HG03066 (cell line): ENCODE results near the gene SLC24A4.
"Not testable (repeated sequence)": the region's sequence is repeated elsewhere in the genome, so short reads cannot be mapped to it uniquely, and the experiment has no call there.

Experiments used
- ATAC-seq: cut with Tn5 transposase; IDR thresholded peaks from one replicate; pipeline ENCODE4 v1.9.1; 2021; ENCODE audit warnings: low read depth; ENCODE audit not compliant: unreplicated experiment

SLC24A4 gene

DNA sequence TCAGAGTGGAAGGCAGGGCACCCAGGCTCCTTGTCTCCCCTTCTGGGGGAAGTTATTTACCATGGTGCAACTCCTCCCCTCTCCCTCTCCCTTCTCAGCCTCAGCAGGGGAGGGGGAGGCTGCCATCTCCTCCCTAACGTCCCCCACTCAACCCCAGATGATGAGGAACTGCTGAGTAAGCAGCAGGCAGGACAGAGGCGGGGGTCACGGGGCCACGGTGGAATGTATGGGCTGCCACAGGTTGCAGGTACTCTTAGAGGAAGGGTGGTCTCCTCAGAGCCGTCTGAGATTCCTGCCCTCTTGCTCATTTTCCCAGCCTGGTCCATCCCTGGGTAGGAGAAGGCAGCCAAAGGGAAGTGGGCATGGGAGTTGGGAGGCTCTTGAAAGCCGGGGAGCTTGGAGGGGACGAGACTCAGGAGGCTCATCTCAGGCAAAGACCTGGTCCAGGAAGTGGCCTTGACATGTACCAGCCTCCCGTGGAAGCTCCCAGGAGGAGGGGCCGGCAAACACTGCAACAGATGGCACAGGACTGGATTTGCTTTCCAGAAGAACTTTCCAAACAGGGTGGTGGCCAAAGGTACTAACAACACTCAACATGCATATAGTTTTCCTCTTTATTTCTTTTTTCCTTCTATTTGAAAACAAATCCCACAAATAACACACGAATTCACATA lies 209.7 kb downstream of the SLC24A4 start:
- ATAC-seq = no peak

DNA sequence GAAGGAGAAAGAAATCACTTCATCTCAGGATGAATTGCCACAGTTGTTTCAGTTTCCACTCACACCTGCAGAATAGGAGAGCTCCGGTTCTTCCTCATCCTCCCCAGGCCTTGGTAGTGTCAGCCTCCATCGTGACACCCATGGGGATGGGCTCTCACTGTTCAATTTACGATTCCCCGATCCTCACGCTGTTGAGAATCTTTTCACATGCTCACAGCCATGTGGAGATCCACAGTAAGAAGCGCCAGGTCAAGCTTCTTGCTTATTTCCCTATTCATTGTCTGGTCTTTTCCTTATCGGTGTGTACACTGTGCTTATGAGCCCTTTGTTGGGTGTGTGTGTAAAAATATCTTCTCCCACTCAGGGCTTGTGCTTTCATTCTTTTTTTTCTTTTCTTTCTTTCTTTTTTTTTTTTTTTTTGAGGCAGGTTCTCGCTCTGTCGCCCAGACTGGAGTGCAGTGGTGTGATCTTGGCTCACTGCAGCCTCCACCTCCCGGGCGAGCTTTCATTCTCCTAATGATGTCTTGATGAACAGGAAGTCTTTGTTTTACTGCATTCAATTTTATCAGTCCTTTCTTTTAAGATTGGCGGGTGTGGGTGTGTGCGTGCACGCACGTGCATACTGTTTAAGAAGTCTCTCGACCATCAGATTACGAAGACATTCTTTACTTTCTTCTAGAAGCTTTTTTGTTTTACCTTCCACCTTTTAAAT lies 212.1 kb downstream of the SLC24A4 start:
- no peak for ATAC-seq

DNA sequence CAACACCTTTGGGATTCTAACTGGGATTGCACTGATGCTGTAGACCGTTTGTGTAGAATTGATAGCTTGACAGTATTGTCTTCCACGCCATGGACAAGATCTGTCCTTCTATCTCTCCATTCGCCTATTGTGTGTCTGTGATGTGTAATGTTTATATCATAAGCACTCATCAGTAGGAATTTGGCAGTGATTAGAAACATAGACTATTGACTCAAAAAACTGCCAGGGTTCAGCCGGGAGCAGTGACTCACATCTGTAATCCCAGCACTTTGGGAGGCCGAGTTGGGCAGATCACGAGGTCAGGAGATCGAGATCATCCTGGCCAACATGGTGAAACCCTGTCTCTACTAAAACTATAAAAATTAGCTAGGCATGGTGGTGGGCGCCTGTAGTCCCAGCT lies 213.3 kb downstream of the SLC24A4 start:
- ATAC-seq = not testable (repeated sequence)

DNA sequence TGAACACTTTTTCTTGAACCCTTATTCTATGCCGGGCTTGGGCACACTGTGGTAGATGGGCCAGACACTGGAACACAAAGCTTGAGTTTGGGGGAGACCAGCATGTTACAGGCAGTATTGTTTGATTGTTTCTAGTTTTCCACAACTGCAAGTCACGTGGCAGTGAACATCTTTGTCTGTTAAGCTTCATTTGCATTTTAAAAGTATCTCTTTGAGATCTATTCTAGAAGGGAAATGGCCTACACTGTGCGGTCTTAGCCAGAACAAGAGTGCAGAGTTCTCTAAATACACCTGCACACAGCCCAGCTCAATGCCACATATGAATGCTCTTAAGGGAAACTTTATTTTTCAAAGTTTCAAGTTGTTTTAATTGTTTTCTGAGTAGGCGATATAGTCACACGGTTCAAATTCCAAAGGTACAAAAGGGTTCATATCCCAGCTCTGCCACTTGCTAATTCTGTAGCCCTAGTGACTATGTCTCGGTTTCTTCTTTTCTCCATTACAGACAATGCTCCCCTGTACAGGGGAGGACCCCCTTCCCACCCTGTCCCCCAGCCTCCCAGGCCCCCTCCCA lies 215.5 kb downstream of the SLC24A4 start:
- ATAC-seq = peak; percentile 81

DNA sequence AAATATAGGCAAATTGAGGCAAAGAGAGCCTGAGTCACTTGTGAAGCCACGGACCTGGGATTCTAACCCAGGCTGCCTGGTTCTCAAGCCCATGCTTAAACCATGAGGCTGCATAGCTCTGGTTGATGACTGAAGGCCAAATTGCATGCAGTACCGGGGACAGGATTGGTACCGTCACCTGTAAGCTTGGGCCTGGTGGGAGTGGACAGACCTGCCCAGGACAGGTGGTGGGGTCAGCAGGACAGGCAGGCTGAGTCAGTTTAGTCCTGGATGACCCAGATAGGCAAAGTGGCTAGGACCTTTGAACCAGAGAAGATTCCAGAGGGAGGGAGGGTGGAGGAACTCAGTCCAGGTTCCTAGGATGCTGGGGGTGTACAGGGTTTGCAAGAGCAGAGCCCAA lies 216.5 kb downstream of the SLC24A4 start:
- no peak for ATAC-seq

DNA sequence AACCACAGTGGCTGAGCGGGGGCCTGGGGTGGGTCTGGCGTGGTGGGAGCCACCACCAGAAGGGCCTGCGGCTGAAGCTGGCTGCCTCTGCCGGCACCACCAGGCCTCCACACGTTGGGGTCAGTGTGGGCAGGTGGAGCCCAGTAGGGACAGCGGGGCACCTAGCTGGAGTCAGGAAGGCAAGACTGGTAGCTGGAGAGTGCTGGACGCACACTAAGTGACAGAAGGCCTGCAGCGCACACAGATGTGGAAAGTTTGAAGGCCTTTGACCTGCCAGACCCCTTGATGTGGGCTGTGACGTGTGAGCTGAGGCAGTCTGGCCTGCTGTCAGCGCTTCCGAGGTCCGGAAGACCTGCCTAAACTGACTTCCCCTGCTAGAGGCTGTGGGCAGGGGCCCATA lies 216.9 kb downstream of the SLC24A4 start:
- ATAC-seq = no peak

DNA sequence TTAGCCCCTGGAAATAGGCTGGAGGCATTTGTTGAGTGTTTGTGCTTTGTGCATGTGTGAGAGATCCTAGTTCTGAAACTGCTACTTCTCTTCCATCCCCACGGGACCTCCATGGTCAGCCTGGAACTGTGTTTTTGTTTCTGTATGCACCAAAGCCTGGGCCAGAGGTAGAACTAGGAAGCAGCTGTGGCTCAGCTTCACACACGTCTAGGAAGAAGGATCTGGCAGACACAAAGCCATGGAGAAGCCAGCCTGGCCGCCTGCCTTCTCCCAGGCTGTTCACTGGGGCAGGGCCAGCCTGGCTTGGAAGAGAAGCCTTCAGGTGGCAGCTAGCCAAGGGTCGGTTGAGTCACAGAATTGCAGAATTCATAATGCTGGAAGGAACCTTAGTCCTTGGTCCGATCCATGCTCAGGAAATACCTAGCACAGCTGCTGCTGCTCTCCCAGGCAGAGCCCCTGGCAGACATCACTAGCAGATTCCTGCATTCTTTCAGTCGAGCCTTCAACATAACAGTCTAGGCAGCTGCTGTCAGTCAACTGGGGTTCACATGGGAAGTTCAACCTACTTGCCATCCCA lies 217.6 kb downstream of the SLC24A4 start:
- no peak for ATAC-seq

DNA sequence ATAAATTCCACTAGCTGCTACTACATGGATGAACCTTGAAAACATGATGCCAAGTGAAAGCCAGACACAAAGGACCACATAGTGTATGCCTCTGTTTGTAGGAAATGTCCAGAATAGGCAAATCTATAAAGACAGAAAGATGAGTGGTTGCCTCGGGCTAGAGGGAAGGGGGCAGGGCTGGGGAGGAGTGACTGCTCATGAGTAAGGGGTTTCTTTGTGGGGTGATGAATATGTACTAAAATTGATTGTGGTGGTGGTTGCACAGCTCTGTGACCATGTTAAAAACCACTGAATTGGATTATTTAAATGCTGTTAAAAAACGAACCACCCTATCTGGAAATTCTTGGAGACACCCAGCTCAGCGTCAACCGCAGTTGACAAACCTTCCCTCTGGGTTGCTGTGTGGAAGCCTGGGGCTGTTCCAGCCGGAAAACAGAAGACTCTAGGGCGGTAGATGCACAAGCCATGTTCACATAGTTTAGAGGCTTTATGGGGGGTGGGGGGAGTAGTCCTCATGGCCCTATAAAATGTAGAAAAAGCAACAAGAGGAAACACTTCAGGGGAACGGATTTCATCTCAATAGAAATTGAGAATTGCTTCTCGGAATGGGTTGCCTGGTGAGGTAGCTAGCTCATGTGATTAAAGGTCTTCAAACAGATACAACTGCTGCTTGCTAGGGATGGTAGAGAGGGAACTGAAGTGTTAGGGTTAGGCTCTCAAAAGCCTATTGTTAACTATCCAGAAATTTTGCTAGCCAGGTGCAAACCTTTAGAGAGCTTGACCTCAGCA lies 220.0 kb downstream of the SLC24A4 start:
- no peak for ATAC-seq

DNA sequence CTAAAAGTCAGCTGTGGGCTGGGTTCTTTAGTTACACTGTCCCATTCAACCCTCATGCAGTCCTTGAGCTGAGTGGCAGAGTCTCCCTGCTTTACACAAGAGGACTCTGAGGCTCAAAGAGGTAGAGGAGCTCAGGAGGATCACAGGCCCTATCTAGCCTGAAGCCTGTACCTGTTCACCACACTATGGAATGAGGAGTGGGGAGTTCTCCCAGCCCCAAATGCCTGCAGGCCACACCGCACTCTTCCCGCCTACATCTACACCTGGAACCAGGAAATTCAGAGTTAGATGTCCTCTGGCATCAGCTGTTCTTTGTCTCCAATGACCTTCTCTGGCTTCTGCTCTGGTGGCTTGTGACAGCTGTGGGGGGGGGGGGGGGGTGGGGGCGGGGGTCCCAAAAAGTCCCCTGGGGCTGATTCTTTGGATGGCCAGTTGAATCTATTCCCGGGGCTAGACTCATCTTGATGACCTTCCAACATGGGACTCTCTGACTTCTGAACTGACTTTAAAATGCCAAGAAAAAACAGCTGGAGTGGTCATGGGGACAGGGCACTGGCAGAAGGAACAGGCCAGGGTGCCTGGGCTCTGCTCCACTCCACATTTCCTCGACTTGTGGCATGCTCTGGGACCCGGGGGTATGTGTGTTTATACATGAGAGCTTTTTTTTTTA lies 221.2 kb downstream of the SLC24A4 start:
- no peak for ATAC-seq

DNA sequence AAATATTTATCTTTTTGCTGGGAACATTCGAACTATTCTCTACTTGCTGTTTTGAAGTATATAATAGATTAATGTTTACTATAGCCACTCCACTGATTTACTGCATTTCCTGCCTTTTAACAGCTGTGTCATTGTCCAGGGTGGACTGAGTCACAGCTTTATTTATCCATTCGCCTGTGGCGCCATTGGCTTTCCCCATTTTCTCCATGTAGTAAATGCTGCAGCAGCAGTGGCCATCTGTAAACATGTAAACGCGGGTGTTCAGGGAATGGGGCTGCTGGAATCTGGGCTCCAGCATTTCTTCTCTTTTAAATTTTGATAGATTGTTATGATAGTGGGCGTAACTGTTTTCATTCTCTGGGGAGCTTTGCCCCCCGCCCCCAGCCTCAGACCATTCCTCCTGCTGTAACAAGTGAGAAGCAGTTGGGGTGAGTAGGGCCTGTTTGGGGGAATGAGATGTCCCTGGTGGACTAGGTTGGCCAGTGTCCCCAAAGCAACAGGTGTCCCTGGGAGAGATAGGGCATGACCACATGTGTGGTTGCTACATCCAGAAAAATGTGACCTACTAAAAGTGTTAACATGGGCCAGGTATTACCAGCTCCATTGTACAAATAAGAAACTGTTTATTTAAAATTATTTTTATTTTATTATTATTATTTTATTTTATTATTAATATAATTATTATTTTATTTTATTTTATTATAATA lies 223.5 kb downstream of the SLC24A4 start:
- ATAC-seq = no peak

DNA sequence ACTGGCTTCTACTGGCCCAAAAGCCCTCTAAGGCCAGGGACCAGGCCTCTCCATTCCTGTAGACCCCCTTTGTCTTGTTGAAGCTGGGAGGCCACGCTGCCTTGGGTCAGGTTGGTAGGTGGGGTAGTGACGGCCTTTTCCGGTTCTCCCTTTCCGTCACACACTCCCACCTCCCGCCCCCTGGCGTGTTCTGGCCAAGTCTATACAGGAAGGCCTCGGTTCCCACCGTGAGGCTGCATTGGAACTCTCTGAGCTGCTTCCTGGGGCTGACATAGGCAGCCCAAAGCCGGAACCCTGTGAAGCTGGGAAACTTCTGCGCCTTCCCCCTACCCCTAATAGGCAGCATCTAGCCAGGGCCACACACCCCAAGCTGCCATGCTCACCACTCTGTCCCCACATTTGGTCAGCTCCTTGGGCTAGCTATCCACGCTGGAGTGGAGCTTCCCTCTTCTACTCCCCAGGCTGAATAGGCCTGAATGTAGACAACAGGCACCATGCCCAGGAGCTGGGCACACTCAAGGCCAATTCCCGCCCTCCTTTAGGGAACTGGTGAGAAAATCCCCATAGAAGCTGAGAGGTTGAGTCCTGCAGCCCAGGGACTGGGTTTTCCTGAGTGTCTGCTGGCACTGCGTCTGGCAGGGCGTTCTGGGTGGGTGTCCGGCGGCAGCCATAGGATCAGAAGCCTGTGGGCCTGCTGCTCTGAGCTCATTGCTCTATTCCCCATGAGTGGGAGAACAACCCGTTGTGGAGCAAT lies 226.3 kb downstream of the SLC24A4 start:
- no peak for ATAC-seq

DNA sequence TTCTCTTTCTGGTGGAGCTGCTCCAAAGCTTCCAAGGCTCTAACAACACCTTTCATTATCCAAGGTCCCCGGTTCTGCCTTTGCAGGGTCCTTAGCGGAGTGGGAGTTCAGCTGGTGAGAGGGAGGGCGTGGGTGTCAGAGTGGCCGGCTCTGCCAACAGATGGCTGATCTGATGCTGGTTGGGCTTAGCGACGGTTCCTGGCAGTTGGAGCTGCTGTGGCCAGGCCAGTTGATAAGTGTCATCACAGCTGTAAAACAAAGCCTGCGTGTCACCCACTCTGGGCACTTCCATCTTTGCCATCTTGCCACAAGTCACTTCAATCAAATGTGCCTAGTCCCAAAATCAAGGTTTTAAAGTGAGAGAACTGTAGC lies 226.9 kb downstream of the SLC24A4 start:
- ATAC-seq = no peak
